Keratinocyte (primary cell): ENCODE results near the gene FBXL22.

Source experiments
- EZH2 ChIP-seq: IDR thresholded peaks from one replicate; pipeline ENCODE4 v1.6.1; 2012; ENCODE audit warnings: inconsistent platforms, mild to moderate bottlenecking, low read length, moderate library complexity
- TF ChIP-seq, protein P1 (sequence below), 3 experiments: IDR thresholded peaks in 1 of 3; conservative IDR thresholded peaks in 1 of 3; optimal IDR thresholded peaks in 1 of 3; 2 replicates in 2 of 3; 3 replicates in 1 of 3; pipeline versions ENCODE3 to v1.5.1; 2011; ENCODE audit warnings: low read length in 3 of 3, mild to moderate bottlenecking in 3 of 3, moderate library complexity in 2 of 3, control low read depth in 1 of 3, inconsistent platforms in 1 of 3; ENCODE audit not compliant: insufficient read depth in 2 of 3; ENCODE audit errors: extremely low read depth in 1 of 3

DNA sequence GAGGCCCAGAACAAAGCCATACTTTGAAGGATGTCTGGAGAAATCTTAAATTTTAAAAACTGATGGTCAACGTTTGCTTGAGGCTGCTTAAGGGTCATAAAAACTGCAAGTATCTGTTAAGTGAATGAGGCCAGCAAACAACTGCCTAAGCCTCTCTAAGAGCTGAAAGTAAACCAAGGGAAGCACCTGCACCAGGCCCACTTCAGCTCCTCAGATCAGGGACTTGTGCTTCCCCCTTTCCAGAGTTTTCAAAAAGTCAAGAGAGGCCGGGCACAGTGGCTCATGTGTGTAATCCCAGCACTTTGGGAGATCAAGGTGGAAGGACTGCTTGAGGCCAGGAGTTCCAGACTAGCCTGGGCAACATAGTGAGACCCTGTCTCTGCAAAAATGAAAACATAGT, 9.1 kb downstream of the FBXL22 start:
- TF ChIP-seq, protein P1, sequence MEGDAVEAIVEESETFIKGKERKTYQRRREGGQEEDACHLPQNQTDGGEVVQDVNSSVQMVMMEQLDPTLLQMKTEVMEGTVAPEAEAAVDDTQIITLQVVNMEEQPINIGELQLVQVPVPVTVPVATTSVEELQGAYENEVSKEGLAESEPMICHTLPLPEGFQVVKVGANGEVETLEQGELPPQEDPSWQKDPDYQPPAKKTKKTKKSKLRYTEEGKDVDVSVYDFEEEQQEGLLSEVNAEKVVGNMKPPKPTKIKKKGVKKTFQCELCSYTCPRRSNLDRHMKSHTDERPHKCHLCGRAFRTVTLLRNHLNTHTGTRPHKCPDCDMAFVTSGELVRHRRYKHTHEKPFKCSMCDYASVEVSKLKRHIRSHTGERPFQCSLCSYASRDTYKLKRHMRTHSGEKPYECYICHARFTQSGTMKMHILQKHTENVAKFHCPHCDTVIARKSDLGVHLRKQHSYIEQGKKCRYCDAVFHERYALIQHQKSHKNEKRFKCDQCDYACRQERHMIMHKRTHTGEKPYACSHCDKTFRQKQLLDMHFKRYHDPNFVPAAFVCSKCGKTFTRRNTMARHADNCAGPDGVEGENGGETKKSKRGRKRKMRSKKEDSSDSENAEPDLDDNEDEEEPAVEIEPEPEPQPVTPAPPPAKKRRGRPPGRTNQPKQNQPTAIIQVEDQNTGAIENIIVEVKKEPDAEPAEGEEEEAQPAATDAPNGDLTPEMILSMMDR (optimal IDR thresholded peaks at IDR 0.05 in 1 of 3, IDR thresholded peaks at IDR 0.05 in 1 of 3, conservative IDR thresholded peaks at IDR 0.05 in 1 of 3; ENCODE audit: extremely low read depth in 1 of 3, insufficient read depth in 2 of 3, low read length in 3 of 3): no peak
- no peak for TF ChIP-seq EZH2
